K562 (cell line): ENCODE results near the gene SKAP1. TPM values are rescaled to one million over a fixed set of nuclear protein-coding genes. Genes with fewer than 3 reads are reported as not detected.
A peak's percentile ranks its signal among the peaks of the same experiment; 100 is the strongest.

Experiments used
- ATAC-seq: fragments of 200-7000 bp; cut with Tn5 transposase; 3 replicates; pipeline ENCODE4 v1.9.1; 2020; ENCODE audit warnings: moderate library complexity
- BruUV-seq: library from RNA; stranded (reverse); fragments of 400-500 nt; replicated peaks from 2 replicates; lab custom pipeline; 2021; lab: Mats Ljungman, UMichigan
- CTCF ChIA-PET: fragments of 300-600 bp; formaldehyde crosslinking; extraction: SDS; loops from one replicate; lab custom pipeline; 2021; ENCODE audit warnings: low intra/inter-chr PET ratio; lab: Yijun Ruan, JAX
- POLR2A ChIA-PET: fragments of 300-600, 350-650 bp; sonication (Branson Sonifier 250); formaldehyde crosslinking; extraction: SDS; loops from one replicate; lab custom pipeline; 2021; ENCODE audit warnings: antibody characterized with exemption, inconsistent platforms; lab: Yijun Ruan, JAX
- DNase-seq, 4 experiments: peaks; one replicate each; pipeline versions ENCODE4 v3.0.0 to v3.0.0-alpha.2; 2011 to 2018; ENCODE audit warnings: low spot score in 3 of 4, mixed read lengths in 3 of 4; ENCODE audit errors: extremely low read depth in 1 of 4
- FAIRE-seq: peaks from 2 replicates; lab custom pipeline; 2011; peaks lifted over from hg19 to GRCh38; lab: Jason Lieb, UNC
- H2AFZ ChIP-seq: 2 replicates; pipeline ENCODE4 v1.6.0; 2011; ENCODE audit warnings: low read depth, low read length, control low read depth, inconsistent platforms
- H3K27ac ChIP-seq: fragments of 200-600 bp; 3 replicates; pipeline ENCODE4 v1.8.0; 2011; ENCODE audit warnings: low read depth, mild to moderate bottlenecking, control low read depth, inconsistent platforms, low read length, moderate library complexity, mixed read lengths; ENCODE audit errors: extremely low read depth
- H3K27me3 ChIP-seq, 2 experiments: fragments of 300-600 bp in 1 of 2; 2 replicates in 1 of 2; 3 replicates in 1 of 2; pipeline versions ENCODE4 v1.6.0 to v1.8.0; 2011; ENCODE audit warnings: inconsistent platforms in 2 of 2, low read length in 2 of 2, mild to moderate bottlenecking in 1 of 2, mixed read lengths in 1 of 2, moderate library complexity in 1 of 2; ENCODE audit not compliant: control insufficient read depth in 2 of 2, insufficient read depth in 2 of 2
- H3K36me3 ChIP-seq: fragments of 300-600 bp; 3 replicates; pipeline ENCODE4 v1.8.0; 2011; ENCODE audit warnings: mild to moderate bottlenecking, low read length, inconsistent platforms; ENCODE audit not compliant: control insufficient read depth, insufficient read depth
- H3K4me1 ChIP-seq, 2 experiments: fragments of 200-600 bp in 1 of 2; replicated peaks in 1 of 2; 2 replicates in 1 of 2; 3 replicates in 1 of 2; pipeline versions ENCODE4 v1.5.1 to v1.8.0; 2011; ENCODE audit warnings: inconsistent platforms in 2 of 2, low read length in 2 of 2, mild to moderate bottlenecking in 1 of 2, mixed read lengths in 1 of 2, moderate library complexity in 1 of 2; ENCODE audit not compliant: control insufficient read depth in 2 of 2, insufficient read depth in 2 of 2
- H3K4me2 ChIP-seq: 2 replicates; pipeline ENCODE4 v1.6.1; 2011; ENCODE audit warnings: low read length, control low read depth, inconsistent platforms, mixed read lengths; ENCODE audit not compliant: insufficient read depth
- H3K4me3 ChIP-seq: fragments of 200-600 bp; sonication (generic), shearing (Covaris generic); 2 replicates; pipeline ENCODE4 v1.5.1; 2016; ENCODE audit warnings: control low read depth, inconsistent platforms
- H3K79me2 ChIP-seq: fragments of 200-600 bp; 3 replicates; pipeline ENCODE4 v1.8.0; 2011; ENCODE audit warnings: low read length, inconsistent platforms; ENCODE audit not compliant: control insufficient read depth, insufficient read depth
- H3K9ac ChIP-seq, 2 experiments: 2 replicates each; pipeline versions ENCODE4 v1.6.0 to v1.6.1; 2011; ENCODE audit warnings: low read depth in 2 of 2, low read length in 2 of 2, control low read depth in 1 of 2, inconsistent platforms in 1 of 2, mild to moderate bottlenecking in 1 of 2, mixed read lengths in 1 of 2; ENCODE audit not compliant: insufficient read depth in 1 of 2
- H3K9me1 ChIP-seq: one replicate; pipeline ENCODE4 v1.6.0; 2011; ENCODE audit warnings: inconsistent platforms, mild to moderate bottlenecking, low read length, moderate library complexity; ENCODE audit not compliant: control insufficient read depth, insufficient read depth
- H3K9me3 ChIP-seq: replicated peaks from 2 replicates; pipeline ENCODE4 v1.5.1; 2011; ENCODE audit warnings: low read depth, low read length, inconsistent platforms; ENCODE audit not compliant: control insufficient read depth, insufficient read depth
- H4K20me1 ChIP-seq: replicated peaks from 2 replicates; pipeline ENCODE4 v1.6.1; 2011; ENCODE audit warnings: low read length, inconsistent platforms, mixed read lengths; ENCODE audit not compliant: control insufficient read depth, insufficient read depth
- ATF3 ChIP-seq, 2 experiments: fragments of 450-650 bp in 1 of 2; sonication (generic) in 1 of 2; formaldehyde crosslinking in 1 of 2; IDR thresholded peaks in 1 of 2; conservative IDR thresholded peaks in 1 of 2; 2 replicates each; pipeline versions ENCODE4 v1.6.1 to v1.8.1; 2016 to 2023; ENCODE audit warnings: mild to moderate bottlenecking in 2 of 2, moderate library complexity in 2 of 2, inconsistent platforms in 1 of 2, missing genetic modification reagents in 1 of 2
- DIDO1 ChIP-seq: fragments of 450-650 bp; IDR thresholded peaks from 2 replicates; pipeline ENCODE4 v1.6.1; 2016; ENCODE audit warnings: low read depth, missing biosample characterization, missing genetic modification characterization
- FOXA3 ChIP-seq, 2 experiments: fragments of 450-650 bp in 1 of 2; sonication (generic) in 1 of 2; formaldehyde crosslinking; IDR thresholded peaks in 1 of 2; conservative IDR thresholded peaks in 1 of 2; 2 replicates each; pipeline versions ENCODE4 v1.4.0 to v1.8.0; 2020 to 2022; ENCODE audit warnings: mild to moderate bottlenecking in 2 of 2, missing genetic modification reagents in 1 of 2
- FOXP4 ChIP-seq: sonication (generic); formaldehyde crosslinking; IDR thresholded peaks from 2 replicates; pipeline ENCODE4 v1.8.0; 2022; ENCODE audit warnings: mild to moderate bottlenecking, missing genetic modification reagents, borderline replicate concordance
- HDAC1 ChIP-seq, 2 experiments: fragments of 450-650 bp; IDR thresholded peaks; 2 replicates each; pipeline ENCODE4 v1.6.1; 2016 to 2017; ENCODE audit warnings: inconsistent platforms in 1 of 2, mild to moderate bottlenecking in 1 of 2, moderate library complexity in 1 of 2
- HDAC2 ChIP-seq: fragments of 450-650 bp; IDR thresholded peaks from 2 replicates; pipeline ENCODE4 v1.6.1; 2016; ENCODE audit warnings: mild to moderate bottlenecking
- LEF1 ChIP-seq: fragments of 450-650 bp; IDR thresholded peaks from 2 replicates; pipeline ENCODE4 v1.6.1; 2016; ENCODE audit warnings: mild to moderate bottlenecking
- PML ChIP-seq: IDR thresholded peaks from 2 replicates; pipeline ENCODE4 v1.6.1; 2012; ENCODE audit warnings: low read length, inconsistent platforms
- TAL1 ChIP-seq: fragments of 450-650 bp; IDR thresholded peaks from 2 replicates; pipeline ENCODE4 v1.6.1; 2016; ENCODE audit warnings: mild to moderate bottlenecking
- ZNF197 ChIP-seq: fragments of 200-800 bp; sonication (Bioruptor generic); IDR thresholded peaks from 2 replicates; pipeline ENCODE4 v1.6.1; 2016; ENCODE audit warnings: low read depth, missing genetic modification characterization, missing compliant biosample characterization
- ZNF449 ChIP-seq: fragments of 250-450 bp; sonication (Bioruptor Pico); IDR thresholded peaks from 2 replicates; pipeline ENCODE4 v1.8.0; 2022; ENCODE audit warnings: moderate library complexity, mild to moderate bottlenecking, inconsistent platforms
- ZNF57 ChIP-seq: fragments of 450-650 bp; formaldehyde crosslinking; IDR thresholded peaks from 2 replicates; pipeline ENCODE4 v1.4.0; 2020; ENCODE audit warnings: mild to moderate bottlenecking, moderate library complexity
- ZNF584 ChIP-seq: fragments of 200-800 bp; sonication (Bioruptor generic); IDR thresholded peaks from 2 replicates; pipeline ENCODE4 v1.6.1; 2016; ENCODE audit warnings: low read depth, mild to moderate bottlenecking, missing genetic modification characterization, missing compliant biosample characterization
- ZNF699 ChIP-seq: fragments of 250-450 bp; sonication (Bioruptor Pico); IDR thresholded peaks from 2 replicates; pipeline ENCODE4 v1.8.0; 2021; ENCODE audit warnings: mild to moderate bottlenecking, moderate library complexity; ENCODE audit not compliant: insufficient replicate concordance
- WGBS: fragments of 100-300 bp; shearing (Covaris generic); methylation state at CpG from one replicate; pipeline ENCODE4 v1.1.6; 2016; ENCODE audit warnings: low coverage, mixed read lengths; ENCODE audit not compliant: insufficient coverage; ENCODE audit errors: missing lambda C conversion rate; 5-methylcytosine and 5-hydroxymethylcytosine counted together
- in situ Hi-C: fragments of 300-500 bp; cut with MboI; formaldehyde crosslinking; loops from 4 replicates; pipeline ENCODE4 v1.15.0; 2018; ENCODE audit warnings: inconsistent platforms, mixed read lengths
- intact Hi-C: fragments of 100-400 bp; cut with micrococcal nuclease; formaldehyde crosslinking; loops from 2 replicates; pipeline ENCODE4 v1.14.2; 2022
- polyA plus RNA-seq, 8 experiments: library from polyadenylated mRNA; depleted of rRNA in 4 of 8; stranded (reverse) in 5 of 8; unstranded in 3 of 8; fragments of >200 nt; fragmentation: Nextera tagmentation in 2 of 8; fragmentation: Illumina TruSeq in 1 of 8; extraction: Ambion mirVana in 2 of 8; extraction: Trizol in 1 of 8; gene quantifications; 2 replicates each; pipeline versions ENCODE4 v1.2.1 to v1.2.3, GENCODE V29; 2011 to 2014; ENCODE audit warnings: inconsistent platforms in 1 of 8, missing spikeins in 1 of 8
- total RNA-seq, 7 experiments: library from RNA; depleted of rRNA in 6 of 7; stranded (reverse); fragments of >200 nt in 6 of 7; fragmentation: Illumina TruSeq in 2 of 7; extraction: Trizol in 2 of 7; gene quantifications; 2 replicates each; pipeline versions ENCODE4 v1.2.1 to v1.2.3, GENCODE V29; 2011 to 2021; ENCODE audit warnings: low replicate concordance in 1 of 7

The SKAP1 gene
- total and polyA plus RNA-seq, 9 of the 15 experiments (the other 6 are each of a cell fraction or from before 2014, with no cell fraction given) = 0.06 to 0.80 (median 0.10) TPM; not detected in 4

GRCh38 chr17:48100591-48101011, 329.4 kb downstream of the SKAP1 start (continued):
- TF ChIP-seq ZNF699 (no peak), ZNF584 (CRISPR knock-in tag) (no peak), PML (0 out of 2 replicates have a peak, but pooled peaks have one; percentile 22), FOXA3 (CRISPR knock-in tag; conservative IDR thresholded peaks at IDR 0.05 in 1 of 2, IDR thresholded peaks at IDR 0.05 in 1 of 2) (no peak), HDAC2 (peak; percentile 62; the same call in 1 of the 2 replicates), DIDO1 (tag) (0 out of 2 replicates have a peak, but pooled peaks have one; percentile 40), HDAC1 (IDR thresholded peaks at IDR 0.05) (peak in 1 of 2 experiments; percentile 16; a peak in 1 of 4 replicates), TAL1 (no peak), LEF1 (0 out of 2 replicates have a peak, but pooled peaks have one; percentile 9), ZNF57 (CRISPR knock-in tag) (no peak)

DNA sequence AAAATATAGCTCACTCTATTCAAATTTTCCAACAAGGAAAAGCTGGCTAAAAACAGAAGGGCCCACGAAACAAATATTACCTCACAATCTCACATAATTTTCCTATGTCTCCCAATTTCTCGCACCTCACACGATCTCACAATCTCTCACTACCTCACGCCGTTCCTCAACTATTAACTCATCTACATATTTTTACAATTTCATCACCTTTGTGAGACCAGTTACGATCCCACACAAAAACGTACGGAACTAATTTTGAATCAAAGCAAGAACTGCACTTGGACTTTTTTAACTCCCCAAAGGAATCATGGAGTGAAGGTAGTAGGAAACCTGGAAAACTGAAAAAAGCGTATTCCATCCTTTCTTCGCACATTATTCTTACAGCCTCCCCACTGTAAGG, 329.9 kb downstream of the SKAP1 start:
- FAIRE-seq = no peak
- 15% methylated on average over 10 of the region's 10 CpGs for WGBS
- Histone ChIP-seq H3K36me3 (peaks cover 10% of the 10 kb centered on the region; the same call in 1 of the 3 replicates), H3K79me2 (peaks cover 47% of the 10 kb centered on the region), H2AFZ (no peak overlapping the region), H3K9me1 (no peaks in the 10 kb centered on the region), H3K4me1 (peaks cover 3 to 22% of the 10 kb centered on the region in 2 experiments; a peak in 3 of 5 replicates), H3K9me3 (0 out of 2 replicates have a peak, but pooled peaks cover 3% of the 10 kb centered on the region), H3K4me3 (peak overlapping the region; percentile 69), H3K27me3 (no peaks in the 10 kb centered on the region), H3K27ac (peak overlapping the region; percentile 72; the same call in 1 of the 3 replicates), H3K9ac (peak overlapping the region; percentile 71 to 95; a peak in 3 of 4 replicates), H3K4me2 (peak overlapping the region; percentile 82), H4K20me1 (no peaks in the 10 kb centered on the region)
- no peak for DNase-seq
- TF ChIP-seq ZNF197 = no peak
- no peak for TF ChIP-seq FOXP4 (CRISPR knock-in tag)
- TF ChIP-seq ATF3 (IDR thresholded peaks at IDR 0.05) = peak; percentile 34; the same call in 1 of the 2 replicates
- TF ChIP-seq ATF3 (CRISPR knock-in tag; conservative IDR thresholded peaks at IDR 0.05) = no peak
- TF ChIP-seq ZNF449 (CRISPR knock-in tag) = no peak
- CTCF ChIA-PET = no interaction called here
- intact Hi-C loops = no loop called here
- in situ Hi-C loops = no loop called here
- no peak for ATAC-seq
- TSS peak; percentile 54 for BruUV-seq
- POLR2A ChIA-PET = interaction anchor here (0.6 to 1.5 kb wide), 6 partner anchors 31 to 895 kb away, joined by 3 to 7 read pairs (median 3); partner anchors contain the start of gene NFE2L1
